Measurements from ENCODE around the gene CERS6.

GRCh38 chr2:168583710-168584521, 127.8 kb downstream of the CERS6 start:
- TF ChIP-seq CTCF (IDR thresholded peaks at IDR 0.05) (no peak), POLR2A (IDR thresholded peaks at IDR 0.05) (no peak)
